CD14-positive monocyte (primary cell): Measurements from ENCODE around the gene APLP1. TPM values are rescaled to one million over a fixed set of nuclear protein-coding genes. Genes with fewer than 3 reads are reported as not detected.

Experiments used
- DNase-seq, 3 donors: peaks; one replicate each; pipeline ENCODE4 v3.0.0-alpha.2; 2011 to 2022
- H2AFZ ChIP-seq: 2 replicates; pipeline ENCODE4 v1.6.0; 2012; ENCODE audit warnings: mild to moderate bottlenecking, low read depth, low read length, inconsistent platforms; ENCODE audit not compliant: insufficient read depth, poor library complexity, severe bottlenecking
- H3K27ac ChIP-seq, 2 donors: 1 replicate in 1 of 2; 2 replicates in 1 of 2; pipeline ENCODE4 v1.5.1; 2012 to 2013; ENCODE audit warnings: low read length in 2 of 2, control low read depth in 1 of 2, inconsistent platforms in 1 of 2, low read depth in 1 of 2, mild to moderate bottlenecking in 1 of 2
- H3K27me3 ChIP-seq, 2 donors: one replicate each; pipeline versions ENCODE4 v1.6.0 to v1.6.1; 2011 to 2013; ENCODE audit warnings: low read length in 2 of 2; ENCODE audit not compliant: control insufficient read depth in 2 of 2, insufficient read depth in 2 of 2
- H3K36me3 ChIP-seq, 2 donors: replicated peaks in 1 of 2; 1 replicate in 1 of 2; 2 replicates in 1 of 2; pipeline versions ENCODE4 v1.5.1 to v1.6.1; 2012 to 2013; ENCODE audit warnings: low read length in 2 of 2, control low read depth in 1 of 2, inconsistent platforms in 1 of 2, mild to moderate bottlenecking in 1 of 2; ENCODE audit not compliant: insufficient read depth in 2 of 2, control insufficient read depth in 1 of 2
- H3K4me1 ChIP-seq, 2 donors: 1 replicate in 1 of 2; 2 replicates in 1 of 2; pipeline versions ENCODE4 v1.5.1 to v1.6.1; 2012 to 2013; ENCODE audit warnings: low read length in 2 of 2, control low read depth in 1 of 2, inconsistent platforms in 1 of 2, mild to moderate bottlenecking in 1 of 2, moderate library complexity in 1 of 2; ENCODE audit not compliant: insufficient read depth in 2 of 2, control insufficient read depth in 1 of 2
- H3K4me2 ChIP-seq: replicated peaks from 2 replicates; pipeline ENCODE3; 2012; ENCODE audit warnings: low read length, moderate library complexity, mild to moderate bottlenecking; ENCODE audit not compliant: poor library complexity, severe bottlenecking; ENCODE audit errors: extremely low read depth
- H3K4me3 ChIP-seq, 3 experiments: fragments of 200-600 bp in 1 of 3; sonication (generic) in 1 of 3; replicated peaks in 1 of 3; 1 replicate in 2 of 3; 2 replicates in 1 of 3; pipeline ENCODE4 v1.5.1; 2011 to 2013; ENCODE audit warnings: low read length in 3 of 3, mild to moderate bottlenecking in 3 of 3, control low read depth in 2 of 3, low read depth in 2 of 3, inconsistent platforms in 1 of 3, moderate library complexity in 1 of 3
- H3K79me2 ChIP-seq: 2 replicates; pipeline ENCODE4 v1.6.0; 2012; ENCODE audit warnings: mild to moderate bottlenecking, control low read depth, inconsistent platforms, low read length, moderate library complexity; ENCODE audit not compliant: insufficient read depth
- H3K9ac ChIP-seq: 2 replicates; pipeline ENCODE4 v1.6.0; 2017; ENCODE audit warnings: low read length, mild to moderate bottlenecking; ENCODE audit not compliant: insufficient read depth, poor library complexity, severe bottlenecking
- H3K9me3 ChIP-seq, 2 donors: replicated peaks in 1 of 2; 1 replicate in 1 of 2; 2 replicates in 1 of 2; pipeline versions ENCODE4 v1.5.1 to v1.6.1; 2012 to 2013; ENCODE audit warnings: low read length in 2 of 2, control low read depth in 1 of 2; ENCODE audit not compliant: control insufficient read depth in 1 of 2, insufficient read depth in 1 of 2
- H4K20me1 ChIP-seq: 2 replicates; pipeline ENCODE4 v1.6.0; 2012; ENCODE audit warnings: mild to moderate bottlenecking, low read length, control low read depth, moderate library complexity; ENCODE audit not compliant: insufficient read depth
- H3K27ac Mint-ChIP-seq, 7 donors: one replicate each; pipeline ENCODE4 v1.8.0; 2020; ENCODE audit warnings: mild to moderate bottlenecking in 7 of 7, mixed read lengths in 7 of 7, moderate library complexity in 6 of 7, inconsistent platforms in 2 of 7
- H3K27me3 Mint-ChIP-seq, 3 donors: one replicate each; pipeline ENCODE4 v1.8.0; 2021 to 2022; ENCODE audit warnings: low read depth in 3 of 3, mild to moderate bottlenecking in 3 of 3, mixed read lengths in 3 of 3, moderate library complexity in 3 of 3, inconsistent platforms in 1 of 3
- H3K36me3 Mint-ChIP-seq, 2 donors: one replicate each; pipeline ENCODE4 v1.8.0; 2020; ENCODE audit warnings: mixed read lengths in 2 of 2, inconsistent platforms in 1 of 2, mild to moderate bottlenecking in 1 of 2
- H3K4me1 Mint-ChIP-seq: one replicate; pipeline ENCODE4 v1.8.0; 2020; ENCODE audit warnings: mild to moderate bottlenecking, mixed read lengths
- H3K4me3 Mint-ChIP-seq, 2 donors: one replicate each; pipeline ENCODE4 v1.8.0; 2020; ENCODE audit warnings: mild to moderate bottlenecking in 2 of 2, mixed read lengths in 2 of 2, moderate library complexity in 1 of 2
- H3K9me3 Mint-ChIP-seq, 7 donors: one replicate each; pipeline ENCODE4 v1.8.0; 2020 to 2022; ENCODE audit warnings: mixed read lengths in 7 of 7, mild to moderate bottlenecking in 6 of 7, moderate library complexity in 6 of 7, inconsistent platforms in 2 of 7
- WGBS: methylation state at CpG from one replicate; pipeline ENCODE4 v1.1.5; 2013; ENCODE audit warnings: missing lambda C conversion rate; ENCODE audit not compliant: insufficient coverage; 5-methylcytosine and 5-hydroxymethylcytosine counted together
- intact Hi-C, 2 donors: fragments of 100-400 bp; cut with micrococcal nuclease; formaldehyde crosslinking; loops; one replicate each; pipeline versions ENCODE4 v1.15.0 to v1.15.1; 2023
- polyA plus RNA-seq, 3 donors: library from polyadenylated mRNA; depleted of rRNA in 1 of 3; unstranded in 2 of 3; stranded (reverse) in 1 of 3; fragments of 300-500 nt in 2 of 3; fragments of >200 nt in 1 of 3; fragmentation: Illumina TruSeq in 2 of 3; gene quantifications; 1 replicate in 2 of 3; 2 replicates in 1 of 3; pipeline ENCODE4 v1.2.3, GENCODE V29; 2012 to 2021
- TF ChIP-seq, protein P1 (sequence below): fragments of 200-600 bp; IDR thresholded peaks from one replicate; pipeline ENCODE4 v1.8.0; 2022; ENCODE audit warnings: antibody characterized with exemption, mild to moderate bottlenecking

Gene APLP1
- polyA plus RNA-seq, 3 donors = not detected

DNA sequence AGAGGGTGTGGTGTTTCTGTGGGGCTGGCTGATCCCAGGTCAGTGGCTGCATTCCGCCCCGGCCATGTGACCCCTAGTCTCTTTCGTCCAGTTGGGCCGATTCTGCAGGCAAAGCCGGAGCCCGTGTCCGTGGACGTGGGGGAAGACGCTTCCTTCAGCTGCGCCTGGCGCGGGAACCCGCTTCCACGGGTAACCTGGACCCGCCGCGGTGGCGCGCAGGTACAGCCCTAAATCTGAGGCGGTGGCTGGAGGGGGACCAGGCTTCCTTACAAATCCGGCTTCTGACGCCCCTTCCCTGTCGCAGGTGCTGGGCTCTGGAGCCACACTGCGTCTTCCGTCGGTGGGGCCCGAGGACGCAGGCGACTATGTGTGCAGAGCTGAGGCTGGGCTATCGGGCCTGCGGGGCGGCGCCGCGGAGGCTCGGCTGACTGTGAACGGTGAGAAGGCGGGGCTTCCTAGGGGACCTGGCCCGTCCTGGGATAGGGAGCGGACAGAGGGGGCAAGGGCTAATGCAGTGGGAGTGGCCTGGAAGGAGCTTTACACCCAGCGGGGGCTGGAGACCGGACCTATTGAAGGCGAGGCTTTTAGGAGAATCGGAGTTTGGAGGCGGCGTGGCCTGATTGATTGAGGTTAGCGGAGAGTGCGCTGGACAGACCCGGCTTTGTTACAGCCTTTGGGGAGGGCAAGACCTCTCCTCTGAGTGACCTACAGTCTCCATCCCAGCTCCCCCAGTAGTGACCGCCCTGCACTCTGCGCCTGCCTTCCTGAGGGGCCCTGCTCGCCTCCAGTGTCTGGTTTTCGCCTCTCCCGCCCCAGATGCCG is 7.3 kb upstream of the APLP1 start:
- Histone ChIP-seq H2AFZ (no peak overlapping the region), H3K36me3 (no peaks in the 10 kb centered on the region), H3K4me3 (no peak overlapping the region), H3K4me1 (peaks cover 5 to 13% of the 10 kb centered on the region in 2 donors), H3K79me2 (no peaks in the 10 kb centered on the region), H3K9me3 (peaks cover 0 to 9% of the 10 kb centered on the region in 2 donors), H3K4me2 (no peak overlapping the region), H3K27me3 (peaks cover 21 to 74% of the 10 kb centered on the region in 2 donors), H3K9ac (no peak overlapping the region), H4K20me1 (no peaks in the 10 kb centered on the region), H3K27ac (no peak overlapping the region)
- Mint-ChIP-seq H3K9me3 (peaks cover 0 to 19% (median 7%) of the 10 kb centered on the region in 7 donors), H3K27me3 (peaks cover 66 to 99% (median 75%) of the 10 kb centered on the region in 3 donors), H3K36me3 (no peaks in the 10 kb centered on the region), H3K27ac (no peak overlapping the region), H3K4me3 (peak overlapping the region in 1 of 2 donors; percentile 78), H3K4me1 (peaks cover 6% of the 10 kb centered on the region)
- intact Hi-C loops = no loop called here
- no peak for DNase-seq
- WGBS = 9% methylated on average over 52 of the region's 55 CpGs
- TF ChIP-seq, protein P1, sequence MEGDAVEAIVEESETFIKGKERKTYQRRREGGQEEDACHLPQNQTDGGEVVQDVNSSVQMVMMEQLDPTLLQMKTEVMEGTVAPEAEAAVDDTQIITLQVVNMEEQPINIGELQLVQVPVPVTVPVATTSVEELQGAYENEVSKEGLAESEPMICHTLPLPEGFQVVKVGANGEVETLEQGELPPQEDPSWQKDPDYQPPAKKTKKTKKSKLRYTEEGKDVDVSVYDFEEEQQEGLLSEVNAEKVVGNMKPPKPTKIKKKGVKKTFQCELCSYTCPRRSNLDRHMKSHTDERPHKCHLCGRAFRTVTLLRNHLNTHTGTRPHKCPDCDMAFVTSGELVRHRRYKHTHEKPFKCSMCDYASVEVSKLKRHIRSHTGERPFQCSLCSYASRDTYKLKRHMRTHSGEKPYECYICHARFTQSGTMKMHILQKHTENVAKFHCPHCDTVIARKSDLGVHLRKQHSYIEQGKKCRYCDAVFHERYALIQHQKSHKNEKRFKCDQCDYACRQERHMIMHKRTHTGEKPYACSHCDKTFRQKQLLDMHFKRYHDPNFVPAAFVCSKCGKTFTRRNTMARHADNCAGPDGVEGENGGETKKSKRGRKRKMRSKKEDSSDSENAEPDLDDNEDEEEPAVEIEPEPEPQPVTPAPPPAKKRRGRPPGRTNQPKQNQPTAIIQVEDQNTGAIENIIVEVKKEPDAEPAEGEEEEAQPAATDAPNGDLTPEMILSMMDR = no peak

DNA sequence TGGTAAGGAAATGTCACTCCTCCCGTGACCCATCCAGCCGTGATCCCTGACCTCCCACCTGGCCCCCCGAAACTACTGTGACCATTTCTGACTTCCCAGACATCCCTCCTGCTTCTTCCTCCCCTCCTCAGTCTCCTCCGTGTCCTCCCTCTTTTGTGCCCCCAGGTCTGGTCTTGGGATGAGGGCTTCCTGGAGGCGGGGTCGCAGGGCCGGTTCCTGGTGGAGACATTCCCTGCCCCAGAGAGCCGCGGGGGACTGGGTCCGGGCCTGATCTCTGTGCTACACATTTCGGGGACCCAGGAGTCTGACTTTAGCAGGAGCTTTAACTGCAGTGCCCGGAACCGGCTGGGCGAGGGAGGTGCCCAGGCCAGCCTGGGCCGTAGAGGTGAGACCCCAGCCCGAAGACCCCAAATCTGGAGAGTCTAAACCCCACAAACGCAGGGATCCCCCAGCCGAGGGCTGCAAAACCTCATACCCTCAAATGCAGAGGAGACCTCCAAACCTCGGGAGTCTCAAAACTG is 6.7 kb upstream of the APLP1 start:
- H3K27ac ChIP-seq = no peak overlapping the region
- no peaks in the 10 kb centered on the region for H4K20me1 ChIP-seq
- Mint-ChIP-seq H3K36me3 (no peaks in the 10 kb centered on the region), H3K4me1 (peaks cover 6% of the 10 kb centered on the region), H3K4me3 (peak overlapping the region in 1 of 2 donors; percentile 78), H3K27ac (no peak overlapping the region), H3K27me3 (peaks cover 73 to 98% (median 81%) of the 10 kb centered on the region in 3 donors), H3K9me3 (peaks cover 2 to 15% (median 7%) of the 10 kb centered on the region in 7 donors)
- H3K27me3 ChIP-seq = peaks cover 15 to 71% of the 10 kb centered on the region in 2 donors
- peaks cover 0 to 8% of the 10 kb centered on the region in 2 donors for H3K9me3 ChIP-seq
- H3K4me3 ChIP-seq = no peak overlapping the region
- TF ChIP-seq, protein P1 = no peak
- no peak overlapping the region for H3K4me2 ChIP-seq
- no peaks in the 10 kb centered on the region for H3K36me3 ChIP-seq
- 49% methylated on average over 18 of the region's 19 CpGs for WGBS
- intact Hi-C loops = no loop called here
- no peak for DNase-seq
- H3K4me1 ChIP-seq = peaks cover 0 to 6% of the 10 kb centered on the region in 2 donors
- H3K9ac ChIP-seq = no peak overlapping the region
- H3K79me2 ChIP-seq = no peaks in the 10 kb centered on the region
- H2AFZ ChIP-seq = no peak overlapping the region
